LNCAP (cell line): ENCODE measurements around the gene CACNA1G.

Experiments
- TF ChIP-seq, protein P1 (sequence below): fragments of 450-650 bp; IDR thresholded peaks from 2 replicates; pipeline ENCODE4 v1.5.1; 2017; ENCODE audit warnings: mild to moderate bottlenecking

The CACNA1G gene

DNA sequence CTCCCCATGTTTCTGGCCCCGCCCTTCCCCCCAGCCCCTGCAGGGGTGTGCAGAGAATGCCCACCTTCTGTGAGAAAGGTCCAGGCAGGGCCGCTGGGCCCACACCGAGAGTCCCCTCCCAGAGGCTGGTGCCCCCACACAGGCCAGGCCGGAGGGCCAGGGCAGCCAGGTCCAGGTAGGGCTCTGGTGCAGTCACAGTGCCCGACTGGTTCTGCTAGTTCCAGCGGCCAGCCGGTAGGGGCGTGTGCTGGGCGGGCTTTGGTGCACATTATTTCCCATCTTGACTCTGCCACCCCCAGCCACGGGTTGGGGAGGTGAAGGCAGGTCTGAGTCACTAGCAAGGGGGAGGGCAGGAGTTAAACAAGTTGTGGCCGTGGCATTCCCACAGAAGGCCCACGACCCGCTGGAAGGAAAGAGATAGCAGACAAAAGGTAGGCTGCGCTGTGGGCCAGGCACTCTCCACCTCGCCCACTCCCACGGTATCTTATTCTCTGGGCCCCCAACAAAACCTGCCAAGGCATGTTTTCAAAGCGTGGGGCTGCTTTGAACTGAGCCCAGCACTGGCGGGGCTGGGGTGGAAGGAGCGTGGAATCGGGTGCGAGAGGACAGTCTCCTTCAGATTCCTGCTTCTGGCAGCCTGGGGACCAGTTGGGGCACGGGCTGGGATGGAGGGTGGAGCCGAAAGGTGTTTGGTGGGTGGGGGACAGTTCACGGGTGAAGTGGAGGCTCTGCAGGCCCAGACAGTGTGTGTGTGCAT is 26.1 kb upstream of the CACNA1G start:
- TF ChIP-seq, protein P1, sequence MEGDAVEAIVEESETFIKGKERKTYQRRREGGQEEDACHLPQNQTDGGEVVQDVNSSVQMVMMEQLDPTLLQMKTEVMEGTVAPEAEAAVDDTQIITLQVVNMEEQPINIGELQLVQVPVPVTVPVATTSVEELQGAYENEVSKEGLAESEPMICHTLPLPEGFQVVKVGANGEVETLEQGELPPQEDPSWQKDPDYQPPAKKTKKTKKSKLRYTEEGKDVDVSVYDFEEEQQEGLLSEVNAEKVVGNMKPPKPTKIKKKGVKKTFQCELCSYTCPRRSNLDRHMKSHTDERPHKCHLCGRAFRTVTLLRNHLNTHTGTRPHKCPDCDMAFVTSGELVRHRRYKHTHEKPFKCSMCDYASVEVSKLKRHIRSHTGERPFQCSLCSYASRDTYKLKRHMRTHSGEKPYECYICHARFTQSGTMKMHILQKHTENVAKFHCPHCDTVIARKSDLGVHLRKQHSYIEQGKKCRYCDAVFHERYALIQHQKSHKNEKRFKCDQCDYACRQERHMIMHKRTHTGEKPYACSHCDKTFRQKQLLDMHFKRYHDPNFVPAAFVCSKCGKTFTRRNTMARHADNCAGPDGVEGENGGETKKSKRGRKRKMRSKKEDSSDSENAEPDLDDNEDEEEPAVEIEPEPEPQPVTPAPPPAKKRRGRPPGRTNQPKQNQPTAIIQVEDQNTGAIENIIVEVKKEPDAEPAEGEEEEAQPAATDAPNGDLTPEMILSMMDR = peak; percentile 52

DNA sequence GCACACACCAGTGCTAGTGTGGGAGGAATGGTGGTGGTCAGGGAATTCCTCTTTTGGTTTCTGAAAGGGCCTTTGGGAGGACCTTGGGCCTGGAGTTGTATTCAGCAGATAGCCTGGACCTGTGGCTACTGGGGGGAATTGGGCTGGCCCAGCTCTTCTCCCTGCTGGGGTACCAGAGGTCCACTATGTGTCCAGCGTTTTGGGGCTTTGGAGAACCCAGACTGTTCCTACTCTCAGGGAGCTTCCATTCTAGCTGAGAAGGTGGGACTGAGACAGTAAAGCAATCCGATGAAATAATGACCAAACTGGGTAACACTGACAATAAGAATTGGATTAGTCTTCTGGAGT is 25.6 kb upstream of the CACNA1G start:
- TF ChIP-seq, protein P1 = no peak

DNA sequence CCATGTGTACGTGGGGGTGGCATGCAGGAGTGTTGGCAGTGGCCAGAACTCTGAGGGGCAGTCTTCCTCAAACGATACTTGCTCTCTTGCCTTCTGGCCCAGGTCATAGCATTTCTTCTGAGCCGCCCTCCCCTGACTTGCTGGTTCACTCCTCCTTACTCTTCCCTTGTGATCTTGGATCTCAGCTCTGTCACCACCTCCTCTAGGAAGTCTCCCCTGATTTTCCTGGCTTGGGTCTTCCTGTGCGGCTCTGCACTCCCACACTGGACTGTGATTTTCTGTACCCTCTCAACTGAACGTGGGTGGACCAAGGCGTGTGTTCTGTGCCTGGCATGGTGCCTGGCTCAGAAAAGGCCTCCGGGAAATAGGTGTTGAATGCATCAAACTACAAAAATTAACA is 25.1 kb upstream of the CACNA1G start:
- TF ChIP-seq, protein P1 = no peak

DNA sequence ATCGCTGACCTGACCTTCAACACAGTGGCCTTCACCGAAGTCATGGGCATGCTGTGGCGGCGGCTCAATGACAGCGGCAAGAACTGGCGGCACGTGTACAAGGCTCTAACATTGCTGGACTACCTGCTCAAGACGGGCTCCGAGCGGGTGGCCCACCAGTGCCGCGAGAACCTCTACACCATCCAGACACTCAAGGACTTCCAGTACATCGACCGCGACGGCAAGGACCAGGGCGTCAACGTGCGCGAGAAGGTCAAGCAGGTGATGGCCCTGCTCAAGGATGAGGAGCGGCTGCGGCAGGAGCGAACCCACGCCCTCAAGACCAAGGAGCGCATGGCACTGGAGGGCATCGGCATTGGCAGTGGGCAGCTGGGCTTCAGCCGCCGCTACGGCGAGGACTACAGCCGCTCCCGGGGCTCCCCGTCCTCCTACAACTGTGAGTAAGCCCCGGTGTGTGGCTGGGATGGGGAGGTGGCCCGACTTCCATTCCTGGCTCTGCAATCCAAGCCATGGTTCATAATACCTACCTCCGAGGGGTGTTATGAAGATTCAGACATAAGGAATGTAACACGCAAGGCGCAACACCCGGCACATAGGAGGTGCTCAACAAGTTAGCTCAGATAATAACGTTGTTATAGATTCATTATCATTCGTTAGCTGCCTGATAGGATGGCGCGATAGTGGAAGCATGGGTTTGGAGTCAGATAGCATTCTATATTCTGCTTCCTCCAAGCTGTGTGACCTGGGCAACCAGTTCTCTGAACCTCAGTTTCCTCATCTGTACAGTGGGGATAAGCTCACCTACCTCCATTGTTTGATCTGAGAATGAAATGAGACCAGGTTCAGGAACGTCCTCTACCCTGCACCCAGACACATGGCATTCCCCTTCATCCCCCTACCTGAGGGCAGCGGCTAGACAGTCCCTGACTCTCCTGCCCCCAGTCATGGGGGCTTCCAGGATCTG is 23.6 kb upstream of the CACNA1G start:
- TF ChIP-seq, protein P1 = no peak

DNA sequence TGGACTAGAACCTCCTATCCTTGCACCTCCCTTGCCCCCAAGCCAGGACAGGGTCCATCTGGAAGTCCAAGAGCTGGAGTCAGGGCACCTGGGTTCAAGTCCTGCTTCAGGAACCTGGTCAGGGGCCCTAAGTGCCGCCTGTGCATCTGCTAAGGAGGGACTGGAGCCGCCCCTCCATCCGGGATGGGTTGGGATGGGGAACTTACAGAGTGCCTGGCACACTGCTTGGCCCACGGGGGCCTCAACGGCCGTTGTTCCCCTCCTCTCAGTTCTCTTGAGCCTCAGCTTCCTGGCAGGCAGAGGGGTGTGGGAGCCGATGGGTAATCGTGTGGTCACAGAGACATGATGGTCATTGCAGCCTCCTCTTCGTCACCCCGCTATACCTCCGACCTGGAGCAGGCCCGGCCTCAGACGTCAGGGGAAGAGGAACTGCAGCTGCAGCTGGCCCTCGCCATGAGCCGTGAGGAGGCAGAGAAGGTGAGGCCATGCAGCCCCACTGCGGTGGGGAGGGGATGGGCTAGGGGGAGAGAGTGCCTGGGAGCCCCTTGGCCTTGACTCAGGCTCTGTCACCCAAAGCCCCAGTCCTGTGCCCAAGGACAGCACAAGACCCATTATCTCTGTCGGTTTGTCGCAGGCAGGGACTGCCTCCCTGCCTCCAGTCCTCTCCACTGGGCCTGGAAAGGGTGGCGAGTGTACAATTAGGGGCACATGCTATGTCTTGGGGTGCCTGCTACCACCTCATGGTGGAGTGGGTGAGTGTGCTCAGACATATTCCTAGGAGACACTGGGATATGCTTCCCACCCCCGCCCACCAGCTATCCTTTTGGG is 22.6 kb upstream of the CACNA1G start:
- TF ChIP-seq, protein P1 = no peak

DNA sequence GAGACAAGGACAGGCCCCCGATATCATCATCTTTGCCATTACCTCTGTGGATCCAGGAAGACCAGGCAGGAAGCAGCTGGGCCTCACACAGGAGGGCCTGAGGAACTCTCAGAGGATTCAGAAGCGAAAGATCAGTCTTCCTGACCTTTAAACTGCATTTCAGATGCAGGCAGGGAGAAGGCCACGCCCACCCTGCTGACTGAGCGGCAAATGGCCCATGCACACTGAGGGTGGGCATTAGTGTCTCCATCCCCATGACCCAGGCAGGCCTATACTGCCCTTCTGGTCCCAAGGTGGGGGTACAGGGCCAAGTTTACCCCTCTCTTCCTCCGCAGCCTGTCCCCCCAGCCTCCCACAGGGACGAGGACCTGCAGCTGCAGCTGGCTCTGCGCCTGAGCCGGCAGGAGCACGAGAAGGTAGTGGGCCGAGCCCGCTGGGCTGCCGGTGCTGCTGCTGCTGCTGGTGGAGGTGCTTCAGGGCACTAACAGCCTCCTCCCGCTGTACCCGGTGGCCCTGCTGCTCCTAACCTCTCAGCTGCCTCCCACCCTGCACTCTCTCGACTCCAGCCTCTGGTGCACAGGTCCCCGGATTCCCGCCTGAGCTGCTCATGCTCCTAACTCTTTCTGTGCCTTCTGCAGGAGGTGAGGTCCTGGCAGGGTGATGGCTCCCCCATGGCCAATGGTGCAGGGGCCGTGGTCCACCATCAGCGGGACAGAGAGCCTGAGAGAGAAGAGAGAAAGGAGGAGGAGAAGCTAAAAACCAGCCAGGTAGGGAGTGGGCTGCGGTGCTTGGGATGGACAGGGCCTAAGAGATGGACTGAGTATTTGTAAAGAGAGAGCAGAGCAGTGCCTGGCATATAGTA is 21.7 kb upstream of the CACNA1G start:
- TF ChIP-seq, protein P1 = no peak
